K562 (cell line): ENCODE results near the gene PKD1L1.

Experiments used
- ELF2 ChIP-seq: fragments of 250-450 bp; sonication (Bioruptor Pico); IDR thresholded peaks from 2 replicates; pipeline ENCODE4 v1.5.0; 2021; ENCODE audit warnings: mild to moderate bottlenecking
- ELF4 ChIP-seq: fragments of 450-650 bp; formaldehyde crosslinking; IDR thresholded peaks from 2 replicates; pipeline ENCODE4 v1.4.0; 2022; ENCODE audit warnings: missing genetic modification characterization
- MXI1 ChIP-seq: IDR thresholded peaks from 2 replicates; pipeline ENCODE4 v1.6.1; 2011; ENCODE audit warnings: low read depth, mild to moderate bottlenecking, improper control_type of control experiment, low read length
- POLR2A ChIP-seq: fragments of 450-650 bp; conservative IDR thresholded peaks from 2 replicates; pipeline ENCODE4 v1.6.1; 2016
- RCOR1 ChIP-seq, 2 experiments: IDR thresholded peaks; 2 replicates each; pipeline ENCODE4 v1.6.1; 2012; ENCODE audit warnings: low read depth in 2 of 2, low read length in 2 of 2, borderline replicate concordance in 1 of 2, improper control_type of control experiment in 1 of 2
- SAP30 ChIP-seq: fragments of 200-600 bp; sonication (generic); IDR thresholded peaks from 2 replicates; pipeline ENCODE4 v1.6.1; 2012; ENCODE audit warnings: borderline replicate concordance, low read depth, mild to moderate bottlenecking, moderate library complexity, low read length, control low read depth, inconsistent platforms; ENCODE audit not compliant: insufficient read depth, poor library complexity, severe bottlenecking
- TF ChIP-seq, protein P1 (sequence below), 3 experiments: IDR thresholded peaks in 2 of 3; conservative IDR thresholded peaks in 1 of 3; 2 replicates each; pipeline ENCODE4 v1.5.1; 2011 to 2012; ENCODE audit warnings: low read length in 3 of 3, mild to moderate bottlenecking in 3 of 3, control low read depth in 2 of 3, improper control_type of control experiment in 1 of 3, inconsistent platforms in 1 of 3, low read depth in 1 of 3, mixed read lengths in 1 of 3, moderate library complexity in 1 of 3; ENCODE audit not compliant: insufficient read depth in 2 of 3
- TF ChIP-seq, protein P2 (sequence below): sonication (generic); formaldehyde crosslinking; IDR thresholded peaks from 2 replicates; pipeline ENCODE4 v1.8.0; 2023; ENCODE audit warnings: missing genetic modification reagents, mild to moderate bottlenecking, borderline replicate concordance

DNA sequence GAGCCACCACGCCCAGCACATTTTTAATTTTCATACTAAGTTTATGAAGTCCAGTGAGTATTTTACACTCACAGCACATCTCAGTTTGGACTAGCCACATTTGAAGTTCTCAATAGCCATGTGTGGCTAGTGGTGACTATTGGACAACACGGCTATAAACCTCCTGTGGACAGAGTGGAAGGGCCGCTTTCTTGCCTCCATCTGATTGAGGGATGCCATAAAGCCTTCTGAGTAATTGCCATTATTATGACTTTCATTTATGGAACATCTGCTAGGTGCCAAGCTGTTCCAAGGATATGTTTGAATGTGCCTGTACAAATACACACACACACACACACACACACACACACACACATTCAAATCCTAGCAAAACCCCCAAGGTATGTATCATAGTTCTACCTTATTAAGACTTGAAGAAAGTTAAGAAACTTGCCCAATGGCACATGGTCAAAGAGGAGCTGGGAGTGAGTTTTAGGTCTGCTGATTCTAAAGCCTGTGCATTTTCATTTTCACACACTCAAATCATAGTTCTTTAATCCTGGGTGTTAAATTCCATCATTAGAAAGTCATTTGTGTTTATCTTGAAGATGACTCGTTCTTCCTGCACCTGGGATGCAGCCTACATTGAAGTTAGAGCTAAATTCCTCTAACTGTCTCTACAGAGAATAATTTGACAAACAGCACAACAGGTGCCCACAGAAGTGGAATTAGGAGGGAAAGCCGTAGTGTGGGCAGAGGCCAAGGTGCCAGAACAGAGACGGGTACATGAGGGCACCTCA, 143.3 kb downstream of the PKD1L1 start:
- TF ChIP-seq, protein P1, sequence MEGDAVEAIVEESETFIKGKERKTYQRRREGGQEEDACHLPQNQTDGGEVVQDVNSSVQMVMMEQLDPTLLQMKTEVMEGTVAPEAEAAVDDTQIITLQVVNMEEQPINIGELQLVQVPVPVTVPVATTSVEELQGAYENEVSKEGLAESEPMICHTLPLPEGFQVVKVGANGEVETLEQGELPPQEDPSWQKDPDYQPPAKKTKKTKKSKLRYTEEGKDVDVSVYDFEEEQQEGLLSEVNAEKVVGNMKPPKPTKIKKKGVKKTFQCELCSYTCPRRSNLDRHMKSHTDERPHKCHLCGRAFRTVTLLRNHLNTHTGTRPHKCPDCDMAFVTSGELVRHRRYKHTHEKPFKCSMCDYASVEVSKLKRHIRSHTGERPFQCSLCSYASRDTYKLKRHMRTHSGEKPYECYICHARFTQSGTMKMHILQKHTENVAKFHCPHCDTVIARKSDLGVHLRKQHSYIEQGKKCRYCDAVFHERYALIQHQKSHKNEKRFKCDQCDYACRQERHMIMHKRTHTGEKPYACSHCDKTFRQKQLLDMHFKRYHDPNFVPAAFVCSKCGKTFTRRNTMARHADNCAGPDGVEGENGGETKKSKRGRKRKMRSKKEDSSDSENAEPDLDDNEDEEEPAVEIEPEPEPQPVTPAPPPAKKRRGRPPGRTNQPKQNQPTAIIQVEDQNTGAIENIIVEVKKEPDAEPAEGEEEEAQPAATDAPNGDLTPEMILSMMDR (IDR thresholded peaks at IDR 0.05 in 2 of 3, conservative IDR thresholded peaks at IDR 0.05 in 1 of 3; ENCODE audit: insufficient read depth in 2 of 3, low read depth in 1 of 3, low read length in 3 of 3) = no peak
- TF ChIP-seq SAP30 (no peak), POLR2A (no peak), ELF4 (CRISPR knock-in tag) (no peak), RCOR1 (IDR thresholded peaks at IDR 0.05; ENCODE audit: borderline replicate concordance in 1 of 2, low read depth in 2 of 2, low read length in 2 of 2) (no peak), ELF2 (no peak), MXI1 (no peak)
- TF ChIP-seq, protein P2, sequence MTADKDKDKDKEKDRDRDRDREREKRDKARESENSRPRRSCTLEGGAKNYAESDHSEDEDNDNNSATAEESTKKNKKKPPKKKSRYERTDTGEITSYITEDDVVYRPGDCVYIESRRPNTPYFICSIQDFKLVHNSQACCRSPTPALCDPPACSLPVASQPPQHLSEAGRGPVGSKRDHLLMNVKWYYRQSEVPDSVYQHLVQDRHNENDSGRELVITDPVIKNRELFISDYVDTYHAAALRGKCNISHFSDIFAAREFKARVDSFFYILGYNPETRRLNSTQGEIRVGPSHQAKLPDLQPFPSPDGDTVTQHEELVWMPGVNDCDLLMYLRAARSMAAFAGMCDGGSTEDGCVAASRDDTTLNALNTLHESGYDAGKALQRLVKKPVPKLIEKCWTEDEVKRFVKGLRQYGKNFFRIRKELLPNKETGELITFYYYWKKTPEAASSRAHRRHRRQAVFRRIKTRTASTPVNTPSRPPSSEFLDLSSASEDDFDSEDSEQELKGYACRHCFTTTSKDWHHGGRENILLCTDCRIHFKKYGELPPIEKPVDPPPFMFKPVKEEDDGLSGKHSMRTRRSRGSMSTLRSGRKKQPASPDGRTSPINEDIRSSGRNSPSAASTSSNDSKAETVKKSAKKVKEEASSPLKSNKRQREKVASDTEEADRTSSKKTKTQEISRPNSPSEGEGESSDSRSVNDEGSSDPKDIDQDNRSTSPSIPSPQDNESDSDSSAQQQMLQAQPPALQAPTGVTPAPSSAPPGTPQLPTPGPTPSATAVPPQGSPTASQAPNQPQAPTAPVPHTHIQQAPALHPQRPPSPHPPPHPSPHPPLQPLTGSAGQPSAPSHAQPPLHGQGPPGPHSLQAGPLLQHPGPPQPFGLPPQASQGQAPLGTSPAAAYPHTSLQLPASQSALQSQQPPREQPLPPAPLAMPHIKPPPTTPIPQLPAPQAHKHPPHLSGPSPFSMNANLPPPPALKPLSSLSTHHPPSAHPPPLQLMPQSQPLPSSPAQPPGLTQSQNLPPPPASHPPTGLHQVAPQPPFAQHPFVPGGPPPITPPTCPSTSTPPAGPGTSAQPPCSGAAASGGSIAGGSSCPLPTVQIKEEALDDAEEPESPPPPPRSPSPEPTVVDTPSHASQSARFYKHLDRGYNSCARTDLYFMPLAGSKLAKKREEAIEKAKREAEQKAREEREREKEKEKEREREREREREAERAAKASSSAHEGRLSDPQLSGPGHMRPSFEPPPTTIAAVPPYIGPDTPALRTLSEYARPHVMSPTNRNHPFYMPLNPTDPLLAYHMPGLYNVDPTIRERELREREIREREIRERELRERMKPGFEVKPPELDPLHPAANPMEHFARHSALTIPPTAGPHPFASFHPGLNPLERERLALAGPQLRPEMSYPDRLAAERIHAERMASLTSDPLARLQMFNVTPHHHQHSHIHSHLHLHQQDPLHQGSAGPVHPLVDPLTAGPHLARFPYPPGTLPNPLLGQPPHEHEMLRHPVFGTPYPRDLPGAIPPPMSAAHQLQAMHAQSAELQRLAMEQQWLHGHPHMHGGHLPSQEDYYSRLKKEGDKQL (CRISPR knock-in tag) = no peak
